HG02759 (cell line): ENCODE data around the gene EFCAB8.
"Not testable (repeated sequence)": the region's sequence is repeated elsewhere in the genome, so short reads cannot be mapped to it uniquely, and the experiment has no call there.

Experiments
- ATAC-seq: cut with Tn5 transposase; IDR thresholded peaks from one replicate; pipeline ENCODE4 v1.9.1; 2021; ENCODE audit warnings: mild to moderate bottlenecking, moderate library complexity; ENCODE audit not compliant: unreplicated experiment

EFCAB8 gene

GRCh38 chr20:32946629-32947028, 87.9 kb downstream of the EFCAB8 start:
- ATAC-seq, result no peak

- not testable (repeated sequence) for ATAC-seq
These were observed 91.8 kb downstream of the EFCAB8 start for GRCh38 chr20:32950539-32950938.

GRCh38 chr20:32957459-32957858, 98.7 kb downstream of the EFCAB8 start:
- ATAC-seq, result no peak

GRCh38 chr20:32958574-32958973, 99.9 kb downstream of the EFCAB8 start:
- ATAC-seq, result no peak

- ATAC-seq, result no peak
These were observed 100.9 kb downstream of the EFCAB8 start for GRCh38 chr20:32959351-32960221.

GRCh38 chr20:32960222-32960518, 101.4 kb downstream of the EFCAB8 start:
- ATAC-seq, result no peak

- no peak for ATAC-seq
These were observed 102.4 kb downstream of the EFCAB8 start for GRCh38 chr20:32960849-32961731.

GRCh38 chr20:32962053-32962452, 103.3 kb downstream of the EFCAB8 start:
- ATAC-seq, result no peak

GRCh38 chr20:32962646-32963045, 103.9 kb downstream of the EFCAB8 start:
- not testable (repeated sequence) for ATAC-seq

- ATAC-seq, result no peak
These were observed 104.5 kb downstream of the EFCAB8 start for GRCh38 chr20:32963176-32963575.

GRCh38 chr20:32964575-32964974, 105.9 kb downstream of the EFCAB8 start:
- ATAC-seq, result no peak

GRCh38 chr20:32965115-32965514, 106.4 kb downstream of the EFCAB8 start:
- ATAC-seq, result no peak

- ATAC-seq, result no peak
These were observed 107.1 kb downstream of the EFCAB8 start for GRCh38 chr20:32965581-32966373.

- no peak for ATAC-seq
These were observed 107.7 kb downstream of the EFCAB8 start for GRCh38 chr20:32966382-32966781.

GRCh38 chr20:32966881-32967781, 108.4 kb downstream of the EFCAB8 start:
- ATAC-seq, result no peak

GRCh38 chr20:32967961-32968457, 109.3 kb downstream of the EFCAB8 start:
- ATAC-seq, result no peak

- no peak for ATAC-seq
These were observed 109.9 kb downstream of the EFCAB8 start for GRCh38 chr20:32968478-32969241.

GRCh38 chr20:32969356-32970114, 110.8 kb downstream of the EFCAB8 start:
- no peak for ATAC-seq
